BLaER1 treated with 17β-estradiol and CSF1 and Interleukin-3, amounts not matched to agents 10 nM and 100 nM (cell line): ENCODE measurements around the gene TNNT3.

Experiments used
- H3K27ac ChIP-seq, 11 experiments: shearing (Covaris generic); formaldehyde crosslinking; 2 replicates each; pipeline ENCODE4 v1.8.1; 2022
- H3K27me3 ChIP-seq, 11 experiments: shearing (Covaris generic); formaldehyde crosslinking; 2 replicates each; pipeline ENCODE4 v1.8.1; 2022
- H3K36me3 ChIP-seq, 11 experiments: shearing (Covaris generic); formaldehyde crosslinking; 2 replicates each; pipeline ENCODE4 v1.8.1; 2022
- H3K4me1 ChIP-seq, 10 experiments: shearing (Covaris generic); formaldehyde crosslinking; 2 replicates each; pipeline ENCODE4 v1.8.1; 2022
- H3K4me2 ChIP-seq, 11 experiments: shearing (Covaris generic); formaldehyde crosslinking; 2 replicates each; pipeline ENCODE4 v1.8.1; 2022
- H3K4me3 ChIP-seq, 10 experiments: shearing (Covaris generic); formaldehyde crosslinking; 2 replicates each; pipeline ENCODE4 v1.8.1; 2022
- H3K9ac ChIP-seq, 11 experiments: shearing (Covaris generic); formaldehyde crosslinking; 2 replicates each; pipeline ENCODE4 v1.8.1; 2022
- H3K9me3 ChIP-seq, 11 experiments: shearing (Covaris generic); formaldehyde crosslinking; replicated peaks in 1 of 11; 2 replicates each; pipeline ENCODE4 v1.8.1; 2022
- H4K20me1 ChIP-seq, 11 experiments: shearing (Covaris generic); formaldehyde crosslinking; 2 replicates each; pipeline ENCODE4 v1.8.1; 2022
- Cebpa-rat ChIP-seq, 11 experiments: shearing (Covaris generic); IDR thresholded peaks; 2 replicates each; pipeline ENCODE4 v1.8.1; 2022

Gene TNNT3

DNA sequence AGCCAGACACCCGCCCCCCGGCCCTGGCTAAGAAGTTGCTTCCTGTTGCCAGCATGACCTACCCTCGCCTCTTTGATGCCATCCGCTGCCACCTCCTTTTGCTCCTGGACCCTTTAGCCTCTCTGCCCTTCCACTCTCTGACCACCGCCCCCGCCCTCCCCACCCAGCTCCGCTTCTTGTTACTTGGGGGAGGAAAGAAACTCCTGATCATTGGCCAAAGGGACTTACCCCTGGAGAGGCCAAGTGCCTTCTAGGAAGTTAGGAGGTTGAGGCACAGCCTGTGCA is 27.7 kb upstream of the TNNT3 start, which contains the start of gene PRR33:
Gene PRR33, minus strand, starts transcription at position 65 of the 285 bp plus-strand sequence. CDS start 1,311 bp downstream, outside the sequence.
- peak within 1 kb of the TSS; percentile 77 to 100 (median 99) for H3K4me2 ChIP-seq
- TF ChIP-seq Cebpa-rat (IDR thresholded peaks at IDR 0.05), result no peak
- H3K27me3 ChIP-seq, result peaks cover 0 to 6% (median 0%) of the 10 kb centered on the region in 11 experiments; a peak in 3 of 22 replicates

DNA sequence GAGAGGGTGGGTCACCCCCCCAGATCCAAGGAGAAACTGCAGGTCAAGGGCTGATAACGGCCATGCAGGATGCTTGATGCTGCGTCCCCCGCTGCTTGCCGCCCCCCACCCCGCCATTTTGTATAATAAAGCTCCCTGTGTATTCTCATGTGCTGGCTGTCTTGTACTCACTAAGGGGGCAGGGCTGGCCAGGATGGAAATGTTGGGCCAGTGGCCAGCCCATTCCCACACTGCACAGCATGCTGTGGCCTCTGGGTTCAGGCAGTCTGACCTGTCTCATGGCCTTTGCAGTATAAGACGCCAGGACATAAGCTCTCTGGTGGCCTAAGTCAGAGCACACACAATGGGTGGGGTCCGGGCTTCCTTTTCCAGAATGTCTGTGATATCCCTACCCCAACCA is 27.4 kb upstream of the TNNT3 start:
- no peaks in the 10 kb centered on the region for H4K20me1 ChIP-seq

More for the DNA sequence above, 27.7 kb upstream of the TNNT3 start, which contains the start of gene PRR33:
- Histone ChIP-seq H3K4me3 (peak within 1 kb of the TSS in 8 of 10 experiments; percentile 51 to 69 (median 58); a peak in 15 of 20 replicates), H3K4me1 (peaks cover 46 to 62% (median 58%) of the 10 kb centered on the region in 10 experiments), H3K36me3 (no peaks in the 10 kb centered on the region; a peak in 1 of 22 replicates), H3K27ac (peak within 1 kb of the TSS in 9 of 11 experiments; percentile 74 to 87 (median 83); a peak in 15 of 22 replicates), H3K9me3 (no peaks in the 10 kb centered on the region), H4K20me1 (no peaks in the 10 kb centered on the region), H3K9ac (peak within 1 kb of the TSS; percentile 15 to 81 (median 79); a peak in 19 of 22 replicates)

DNA sequence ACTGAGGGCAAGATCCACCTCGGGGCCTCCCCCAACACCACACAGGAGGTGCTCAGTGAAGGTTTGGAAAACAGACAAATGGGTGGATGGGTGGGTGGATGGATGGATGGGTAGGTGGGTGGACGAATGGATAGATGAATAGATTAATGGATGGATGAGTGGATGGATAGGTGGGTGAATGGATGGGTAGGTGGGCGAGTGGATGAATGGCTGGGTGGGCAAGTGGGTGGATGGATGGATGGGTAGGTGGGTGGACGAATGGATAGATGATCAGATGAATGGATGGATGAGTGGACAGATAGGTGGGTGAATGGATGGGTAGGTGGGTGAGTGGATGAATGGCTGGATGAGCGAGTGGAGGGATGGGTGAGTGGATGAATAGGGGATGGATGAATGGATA is 26.9 kb upstream of the TNNT3 start:
- Histone ChIP-seq H3K27ac (no peak overlapping the region), H3K4me2 (peak overlapping the region in 8 of 11 experiments; percentile 98 to 100 (median 100); a peak in 11 of 22 replicates), H3K4me3 (no peak overlapping the region), H3K27me3 (peaks cover 0 to 6% (median 0%) of the 10 kb centered on the region in 11 experiments; a peak in 4 of 22 replicates), H3K4me1 (peaks cover 54 to 66% (median 62%) of the 10 kb centered on the region in 10 experiments), H4K20me1 (no peaks in the 10 kb centered on the region), H3K9me3 (no peaks in the 10 kb centered on the region), H3K36me3 (no peaks in the 10 kb centered on the region), H3K9ac (no peak overlapping the region)
- no peak for TF ChIP-seq Cebpa-rat (IDR thresholded peaks at IDR 0.05)

More for the DNA sequence above, 27.4 kb upstream of the TNNT3 start:
- Histone ChIP-seq H3K27me3 (peaks cover 0 to 6% (median 0%) of the 10 kb centered on the region in 11 experiments; a peak in 4 of 22 replicates), H3K9me3 (no peaks in the 10 kb centered on the region), H3K9ac (no peak overlapping the region), H3K4me1 (peaks cover 50 to 65% (median 61%) of the 10 kb centered on the region in 10 experiments), H3K36me3 (no peaks in the 10 kb centered on the region), H3K4me3 (no peak overlapping the region), H3K27ac (no peak overlapping the region), H3K4me2 (peak overlapping the region in 9 of 11 experiments; percentile 98 to 100 (median 100); a peak in 18 of 22 replicates)
- TF ChIP-seq Cebpa-rat (IDR thresholded peaks at IDR 0.05), result no peak

DNA sequence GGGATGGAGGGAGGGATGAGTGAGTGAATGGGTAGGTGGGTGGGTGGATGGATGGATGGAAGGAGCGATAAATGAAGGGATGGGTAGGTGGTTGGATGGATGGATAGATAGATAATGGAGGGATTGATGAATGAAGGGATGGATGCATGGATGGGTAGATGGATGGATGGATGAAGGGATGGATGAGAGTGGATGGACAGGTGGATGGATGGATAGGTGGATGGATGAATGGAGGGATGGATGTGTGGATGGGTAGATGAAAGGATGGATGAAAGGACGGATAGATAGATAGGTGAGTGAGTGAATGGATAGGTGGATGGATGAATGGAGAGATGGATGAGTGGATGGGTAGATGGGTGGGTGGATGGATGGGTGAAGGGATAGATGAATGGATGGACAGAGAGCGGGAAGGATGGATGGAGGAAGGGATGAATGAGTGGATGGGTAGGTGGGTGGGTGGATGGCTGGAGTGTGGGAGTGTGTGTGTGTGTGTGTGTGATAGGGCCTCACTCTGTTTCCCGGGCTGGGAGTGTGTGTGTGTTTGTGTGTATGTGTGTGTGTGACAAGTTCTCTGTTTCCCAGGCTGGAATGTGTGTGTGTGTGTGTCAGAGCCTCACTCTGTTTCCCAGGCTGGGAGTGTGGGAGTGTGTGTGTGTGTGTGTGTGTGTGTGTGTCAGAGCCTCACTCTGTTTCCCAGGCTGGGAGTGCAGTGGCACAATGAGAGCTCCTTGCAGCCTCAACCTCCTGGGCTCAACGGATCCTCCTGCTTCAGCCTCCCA is 25.7 kb upstream of the TNNT3 start:
- Histone ChIP-seq H3K4me2 (no peak overlapping the region), H3K27me3 (peaks cover 0 to 6% (median 0%) of the 10 kb centered on the region in 11 experiments; a peak in 3 of 22 replicates), H3K9me3 (no peaks in the 10 kb centered on the region), H3K4me3 (no peak overlapping the region), H4K20me1 (no peaks in the 10 kb centered on the region), H3K4me1 (peaks cover 45 to 59% (median 54%) of the 10 kb centered on the region in 10 experiments), H3K36me3 (no peaks in the 10 kb centered on the region), H3K9ac (no peak overlapping the region), H3K27ac (no peak overlapping the region)
- TF ChIP-seq Cebpa-rat (IDR thresholded peaks at IDR 0.05), result no peak

DNA sequence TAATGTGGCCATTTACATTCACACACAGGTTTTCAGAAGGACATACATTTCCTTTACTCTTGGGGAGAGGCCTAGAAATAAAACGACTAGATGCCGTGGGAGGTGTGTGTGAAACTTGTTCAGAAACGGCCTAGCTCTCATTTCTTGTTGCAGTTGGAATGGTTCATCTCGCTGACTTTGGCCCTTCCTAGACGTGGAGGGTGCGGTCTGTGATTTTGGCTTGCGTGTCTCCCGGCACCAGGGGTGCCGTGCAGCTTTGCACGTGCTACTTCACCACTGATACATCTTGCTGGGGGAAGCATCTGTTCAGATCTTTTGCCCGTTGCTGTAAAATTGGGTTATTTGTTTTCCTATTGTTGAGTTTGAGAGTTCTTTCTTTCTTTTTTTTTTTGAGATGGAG is 24.7 kb upstream of the TNNT3 start:
- Histone ChIP-seq H3K4me3 (no peak overlapping the region), H3K9me3 (no peaks in the 10 kb centered on the region), H3K27ac (no peak overlapping the region), H3K4me2 (no peak overlapping the region), H3K27me3 (peaks cover 0 to 6% (median 0%) of the 10 kb centered on the region in 11 experiments; a peak in 3 of 22 replicates), H3K36me3 (no peaks in the 10 kb centered on the region), H3K9ac (no peak overlapping the region), H3K4me1 (peaks cover 35 to 49% (median 44%) of the 10 kb centered on the region in 10 experiments), H4K20me1 (no peaks in the 10 kb centered on the region)
- TF ChIP-seq Cebpa-rat (IDR thresholded peaks at IDR 0.05), result no peak

DNA sequence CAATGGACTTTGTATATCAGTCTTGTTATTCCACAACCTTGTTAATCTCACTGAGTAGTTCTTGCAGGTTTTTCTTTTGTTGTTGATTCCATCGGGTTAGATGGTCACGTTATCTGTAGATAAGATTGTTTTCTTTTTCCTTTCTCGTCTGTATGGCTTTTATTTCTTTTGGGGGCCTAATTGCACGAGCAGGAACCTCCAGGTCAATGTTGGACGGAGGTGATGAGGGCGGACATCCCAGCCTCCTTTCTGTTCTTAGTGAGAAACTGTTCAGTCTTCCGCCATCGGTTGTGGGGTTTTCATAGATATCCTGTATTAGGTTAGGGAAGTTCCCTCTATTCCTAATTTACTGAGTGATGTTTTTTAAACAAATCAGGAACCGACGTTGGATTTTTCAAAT is 23.0 kb upstream of the TNNT3 start:
- H3K4me1 ChIP-seq, result peaks cover 18 to 32% (median 27%) of the 10 kb centered on the region in 10 experiments
- peak overlapping the region in 4 of 10 experiments; percentile 18 to 46 (median 37); a peak in 6 of 20 replicates for H3K4me3 ChIP-seq
- peak overlapping the region; percentile 57 to 81 (median 72) for H3K4me2 ChIP-seq
- H3K9ac ChIP-seq, result peak overlapping the region in 9 of 11 experiments; percentile 12 to 65 (median 44); a peak in 12 of 22 replicates
- H3K27ac ChIP-seq, result peak overlapping the region in 10 of 11 experiments; percentile 25 to 73 (median 54); a peak in 17 of 22 replicates
- no peaks in the 10 kb centered on the region for H3K9me3 ChIP-seq
- no peaks in the 10 kb centered on the region for H4K20me1 ChIP-seq
- no peak for TF ChIP-seq Cebpa-rat (IDR thresholded peaks at IDR 0.05)
- H3K27me3 ChIP-seq, result no peaks in the 10 kb centered on the region; a peak in 1 of 22 replicates
- no peaks in the 10 kb centered on the region for H3K36me3 ChIP-seq

DNA sequence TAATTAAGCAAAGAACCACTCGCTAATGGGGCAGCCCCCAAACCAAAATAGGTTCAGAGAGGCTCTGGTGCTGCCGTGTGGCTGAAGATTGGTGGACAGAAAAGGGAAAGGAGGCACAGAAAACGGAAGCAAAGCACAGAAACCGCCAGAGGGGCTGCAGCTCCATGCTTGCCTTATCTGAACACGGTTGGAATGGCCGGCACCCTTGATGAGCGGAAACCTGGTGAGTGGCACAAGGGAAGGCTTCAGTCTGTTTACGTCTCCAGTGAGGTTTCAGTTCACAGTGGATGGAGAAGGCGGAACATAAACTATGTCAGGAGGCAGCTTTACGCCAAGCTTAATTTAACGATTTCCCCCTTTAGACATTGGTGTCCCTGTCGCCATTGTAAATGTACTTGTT is 22.6 kb upstream of the TNNT3 start:
- Histone ChIP-seq H3K4me3 (peak overlapping the region in 7 of 10 experiments; percentile 18 to 46 (median 32); a peak in 11 of 20 replicates), H3K9me3 (no peaks in the 10 kb centered on the region), H3K36me3 (no peaks in the 10 kb centered on the region), H3K4me1 (peaks cover 16 to 28% (median 22%) of the 10 kb centered on the region in 10 experiments), H3K27ac (peak overlapping the region; percentile 15 to 73 (median 52); a peak in 19 of 22 replicates), H3K9ac (peak overlapping the region in 9 of 11 experiments; percentile 12 to 65 (median 44); a peak in 12 of 22 replicates), H3K27me3 (no peaks in the 10 kb centered on the region; a peak in 1 of 22 replicates), H3K4me2 (peak overlapping the region; percentile 57 to 81 (median 72)), H4K20me1 (no peaks in the 10 kb centered on the region)
- TF ChIP-seq Cebpa-rat (IDR thresholded peaks at IDR 0.05), result no peak

DNA sequence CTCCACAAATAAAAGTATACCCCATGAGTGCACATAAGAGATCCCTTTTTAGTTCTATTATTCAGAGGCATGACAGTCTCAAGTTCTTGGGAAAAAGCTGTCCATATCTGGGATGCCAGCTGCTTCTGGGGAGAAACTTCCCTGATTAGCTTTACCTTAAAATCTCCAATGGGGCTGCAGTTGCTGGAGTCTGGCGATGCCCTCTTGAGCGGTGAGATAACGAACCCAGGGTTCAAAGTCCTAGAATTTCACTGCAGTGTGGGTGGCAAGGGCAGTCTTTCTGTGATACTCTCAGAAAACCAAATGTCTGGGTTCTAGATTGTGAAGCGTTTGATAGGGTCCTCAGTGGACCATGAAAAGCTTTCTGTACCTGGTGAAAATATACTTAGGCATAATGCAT is 20.4 kb upstream of the TNNT3 start:
- H3K4me3 ChIP-seq, result no peak overlapping the region
- no peaks in the 10 kb centered on the region for H4K20me1 ChIP-seq
- H3K9ac ChIP-seq, result no peak overlapping the region
- H3K36me3 ChIP-seq, result no peaks in the 10 kb centered on the region
- H3K9me3 ChIP-seq, result no peaks in the 10 kb centered on the region
- no peak overlapping the region for H3K4me2 ChIP-seq
- no peaks in the 10 kb centered on the region; a peak in 1 of 22 replicates for H3K27me3 ChIP-seq
- no peak for TF ChIP-seq Cebpa-rat (IDR thresholded peaks at IDR 0.05)
- peaks cover 16 to 22% (median 18%) of the 10 kb centered on the region in 10 experiments for H3K4me1 ChIP-seq
- no peak overlapping the region for H3K27ac ChIP-seq

DNA sequence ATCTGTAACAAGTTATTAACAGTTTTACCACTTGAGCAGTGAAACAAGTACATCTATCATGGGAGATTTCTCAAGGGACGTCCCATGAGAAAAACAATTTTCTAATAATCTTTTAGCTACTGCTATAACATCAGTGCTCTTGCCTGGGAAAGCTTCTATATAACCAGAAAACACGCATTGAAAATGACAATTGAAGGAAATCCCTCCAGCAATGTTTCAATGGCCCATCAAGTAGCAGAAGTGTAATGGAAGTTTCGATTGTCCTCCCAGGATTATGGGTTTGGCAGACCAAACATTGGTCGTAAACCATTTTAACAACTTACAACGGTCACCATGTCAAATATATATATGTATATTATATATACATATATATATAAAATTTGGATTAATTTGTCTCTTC is 19.8 kb upstream of the TNNT3 start:
- Histone ChIP-seq H3K9ac (no peak overlapping the region), H3K36me3 (no peaks in the 10 kb centered on the region), H3K27ac (no peak overlapping the region), H4K20me1 (no peaks in the 10 kb centered on the region), H3K4me2 (no peak overlapping the region), H3K4me3 (no peak overlapping the region), H3K9me3 (no peaks in the 10 kb centered on the region), H3K27me3 (no peaks in the 10 kb centered on the region; a peak in 1 of 22 replicates), H3K4me1 (peaks cover 16 to 22% (median 18%) of the 10 kb centered on the region in 10 experiments)
- no peak for TF ChIP-seq Cebpa-rat (IDR thresholded peaks at IDR 0.05)
